Measurements from ENCODE around the gene HFM1. TPM values are rescaled to one million over a fixed set of nuclear protein-coding genes. Genes with fewer than 3 reads are reported as not detected.
"Not testable (repeated sequence)": the region's sequence is repeated elsewhere in the genome, so short reads cannot be mapped to it uniquely, and the experiment has no call there.

The HFM1 gene
- total RNA-seq, 1 donor from 2014 or later: 0.79 TPM

GRCh38 chr1:91311672-91312071 lies 93.0 kb downstream of the HFM1 start:
- TF ChIP-seq CTCF (IDR thresholded peaks at IDR 0.05; ENCODE audit: insufficient read depth, low read length, poor library complexity, severe bottlenecking): no peak
- no peak for DNase-seq (ENCODE audit: low read depth)
- Histone ChIP-seq H3K4me3 (ENCODE audit: low read depth, low read length) (no peak overlapping the region), H3K36me3 (ENCODE audit: control insufficient read depth, insufficient read depth, low read length) (no peaks in the 10 kb centered on the region), H3K27me3 (ENCODE audit: control insufficient read depth, insufficient read depth, low read length) (no peaks in the 10 kb centered on the region)

- no peaks in the 10 kb centered on the region for H3K27me3 ChIP-seq (ENCODE audit: control insufficient read depth, insufficient read depth, low read length)
- DNase-seq (ENCODE audit: low read depth): no peak
- TF ChIP-seq CTCF (IDR thresholded peaks at IDR 0.05; ENCODE audit: insufficient read depth, low read length, poor library complexity, severe bottlenecking): no peak
- H3K36me3 ChIP-seq (ENCODE audit: control insufficient read depth, insufficient read depth, low read length): no peaks in the 10 kb centered on the region
- no peak overlapping the region for H3K4me3 ChIP-seq (ENCODE audit: low read depth, low read length)
Measured at GRCh38 chr1:91308544-91308943, 96.1 kb downstream of the HFM1 start.

- Histone ChIP-seq H3K36me3 (ENCODE audit: control insufficient read depth, insufficient read depth, low read length) (no peaks in the 10 kb centered on the region), H3K4me3 (ENCODE audit: low read depth, low read length) (no peak overlapping the region), H3K27me3 (ENCODE audit: control insufficient read depth, insufficient read depth, low read length) (no peaks in the 10 kb centered on the region)
- no peak for TF ChIP-seq CTCF (IDR thresholded peaks at IDR 0.05; ENCODE audit: insufficient read depth, low read length, poor library complexity, severe bottlenecking)
- DNase-seq (ENCODE audit: low read depth): no peak
Measured at GRCh38 chr1:91307784-91308409, 96.7 kb downstream of the HFM1 start.

DNA sequence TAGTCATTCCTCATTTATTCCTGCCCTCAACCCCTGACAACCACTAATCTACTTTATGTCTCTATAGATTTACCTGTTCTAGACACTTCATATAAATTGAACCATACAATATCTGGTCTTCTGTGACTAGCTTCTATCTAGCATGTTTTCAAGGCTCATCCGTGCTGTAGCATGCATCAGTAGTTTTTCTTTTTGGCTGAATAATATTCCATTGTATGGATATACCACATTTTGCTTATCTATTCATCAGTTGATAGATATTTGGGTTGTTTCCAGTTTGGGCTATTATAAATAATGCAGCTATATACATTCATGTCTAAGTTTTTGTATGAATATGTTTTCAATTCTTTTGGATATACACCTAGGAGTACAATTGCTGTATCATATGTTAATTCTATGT lies 101.5 kb downstream of the HFM1 start:
- TF ChIP-seq CTCF (IDR thresholded peaks at IDR 0.05; ENCODE audit: insufficient read depth, low read length, poor library complexity, severe bottlenecking): no peak
- no peaks in the 10 kb centered on the region for H3K36me3 ChIP-seq (ENCODE audit: control insufficient read depth, insufficient read depth, low read length)
- no peak overlapping the region for H3K4me3 ChIP-seq (ENCODE audit: low read depth, low read length)
- no peaks in the 10 kb centered on the region for H3K27me3 ChIP-seq (ENCODE audit: control insufficient read depth, insufficient read depth, low read length)
- DNase-seq (ENCODE audit: low read depth): no peak

DNA sequence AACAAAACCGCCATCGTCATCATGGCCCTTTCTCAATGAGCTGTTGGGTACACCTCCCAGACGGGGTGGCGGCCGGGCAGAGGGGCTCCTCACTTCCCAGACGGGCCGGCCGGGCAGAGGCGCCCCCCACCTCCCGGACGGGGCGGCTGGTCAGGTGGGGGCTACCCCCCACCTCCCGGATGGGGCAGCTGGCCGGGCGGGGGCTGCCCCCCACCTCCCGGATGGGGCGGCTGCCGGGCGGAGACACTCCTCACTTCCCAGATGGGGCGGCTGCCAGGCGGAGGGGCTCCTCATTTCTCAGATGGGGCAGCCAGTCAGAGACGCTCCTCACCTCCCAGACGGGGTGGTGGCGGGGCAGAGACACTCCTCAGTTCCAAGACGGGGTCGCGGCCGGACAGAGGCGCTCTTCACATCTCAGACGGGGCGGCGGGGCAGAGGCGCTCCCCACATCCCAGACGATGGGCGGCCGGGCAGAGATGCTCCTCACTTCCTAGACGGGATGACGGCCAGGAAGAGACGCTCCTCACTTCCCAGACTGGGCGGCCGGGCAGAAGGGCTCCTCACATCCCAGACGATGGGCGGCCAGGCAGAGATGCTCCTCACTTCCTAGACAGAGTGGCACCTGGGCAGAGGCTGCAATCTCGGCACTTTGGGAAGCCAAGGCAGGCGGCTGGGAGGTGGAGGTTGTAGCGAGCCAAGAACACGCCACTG lies 115.6 kb downstream of the HFM1 start:
- not testable (repeated sequence) for H3K27me3 ChIP-seq (ENCODE audit: control insufficient read depth, insufficient read depth, low read length); H3K4me3 ChIP-seq (ENCODE audit: low read depth, low read length); DNase-seq (ENCODE audit: low read depth)

DNA sequence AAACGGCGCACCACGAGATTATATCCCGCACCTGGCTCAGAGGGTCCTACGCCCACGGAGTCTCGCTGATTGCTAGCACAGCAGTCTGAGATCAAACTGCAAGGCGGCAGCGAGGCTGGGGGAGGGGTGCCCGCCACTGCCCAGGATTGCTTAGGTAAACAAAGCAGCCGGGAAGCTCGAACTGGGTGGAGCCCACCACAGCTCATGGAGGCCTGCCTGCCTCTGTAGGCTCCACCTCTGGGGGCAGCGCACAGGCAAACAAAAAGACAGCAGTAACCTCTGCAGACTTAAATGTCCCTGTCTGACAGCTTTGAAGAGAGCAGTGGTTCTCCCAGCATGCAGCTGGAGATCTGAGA lies 117.7 kb downstream of the HFM1 start:
- not testable (repeated sequence) for DNase-seq (ENCODE audit: low read depth); H3K36me3 ChIP-seq (ENCODE audit: control insufficient read depth, insufficient read depth, low read length); H3K4me3 ChIP-seq (ENCODE audit: low read depth, low read length); H3K27me3 ChIP-seq (ENCODE audit: control insufficient read depth, insufficient read depth, low read length)

More for the DNA sequence above, 115.6 kb downstream of the HFM1 start:
- not testable (repeated sequence) for H3K36me3 ChIP-seq (ENCODE audit: control insufficient read depth, insufficient read depth, low read length)

GRCh38 chr1:91286259-91286961 lies 118.2 kb downstream of the HFM1 start:
- not testable (repeated sequence) for H3K27me3 ChIP-seq (ENCODE audit: control insufficient read depth, insufficient read depth, low read length); H3K36me3 ChIP-seq (ENCODE audit: control insufficient read depth, insufficient read depth, low read length); DNase-seq (ENCODE audit: low read depth); H3K4me3 ChIP-seq (ENCODE audit: low read depth, low read length)
